Progenitor cell of endocrine pancreas (in vitro differentiated cells): ENCODE data around the gene SCYGR1. TPM values are rescaled to one million over a fixed set of nuclear protein-coding genes. Genes with fewer than 3 reads are reported as not detected.
A peak's percentile ranks its signal among the peaks of the same experiment; 100 is the strongest.
"Not testable (repeated sequence)": the region's sequence is repeated elsewhere in the genome, so short reads cannot be mapped to it uniquely, and the experiment has no call there.

Experiments used
- DNase-seq: peaks from one replicate; pipeline ENCODE4 v3.0.0; 2021; ENCODE audit warnings: low spot score; ENCODE audit not compliant: unreplicated experiment
- H3K27ac Mint-ChIP-seq: 2 replicates; pipeline ENCODE4 v1.8.0; 2021; ENCODE audit warnings: mild to moderate bottlenecking, moderate library complexity, mixed read lengths
- H3K27me3 Mint-ChIP-seq: 2 replicates; pipeline ENCODE4 v1.8.0; 2021; ENCODE audit warnings: mixed read lengths
- H3K36me3 Mint-ChIP-seq: 2 replicates; pipeline ENCODE4 v1.8.0; 2022; ENCODE audit warnings: mixed read lengths; ENCODE audit not compliant: insufficient read depth
- H3K4me1 Mint-ChIP-seq: 2 replicates; pipeline ENCODE4 v1.8.0; 2021; ENCODE audit warnings: low read depth, mixed read lengths
- H3K4me3 Mint-ChIP-seq: 2 replicates; pipeline ENCODE4 v1.8.0; 2021; ENCODE audit warnings: low read depth, mild to moderate bottlenecking, moderate library complexity, mixed read lengths
- H3K9me3 Mint-ChIP-seq: 2 replicates; pipeline ENCODE4 v1.8.0; 2021; ENCODE audit warnings: low read depth, mixed read lengths
- total RNA-seq: library from RNA; stranded (reverse); gene quantifications from 2 replicates; pipeline ENCODE4 v1.2.1, GENCODE V29; 2021
- TF ChIP-seq, protein P1 (sequence below): fragments of 200-600 bp; sonication (generic); IDR thresholded peaks from one replicate; pipeline ENCODE4 v1.5.0; 2021; ENCODE audit warnings: antibody characterized with exemption, mild to moderate bottlenecking; ENCODE audit not compliant: unreplicated experiment

SCYGR1 gene
- total RNA-seq, 1 donor from 2014 or later: not detected

DNA sequence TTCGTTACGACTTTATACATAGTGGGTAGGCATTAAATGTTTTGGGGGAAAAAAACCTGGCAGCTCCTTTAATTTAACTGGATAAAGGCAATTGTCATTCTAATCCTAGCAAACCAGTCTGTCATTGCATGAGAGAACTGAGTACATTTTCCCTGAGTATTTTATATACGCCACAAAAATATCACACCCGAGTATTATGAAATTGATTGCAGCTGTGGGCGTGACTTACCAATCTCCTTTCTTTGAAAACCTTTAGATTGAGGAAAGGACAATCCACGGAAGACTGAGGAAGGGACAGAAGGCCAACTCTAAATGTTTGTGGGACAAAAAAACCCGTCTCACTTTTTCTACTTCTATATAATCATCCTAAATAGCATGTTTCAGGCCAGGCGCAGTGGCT, 17.7 kb downstream of the SCYGR1 start:
- DNase-seq: no peak
- Mint-ChIP-seq H3K27ac (no peak overlapping the region), H3K4me1 (no peaks in the 10 kb centered on the region), H3K4me3 (no peak overlapping the region), H3K27me3 (no peaks in the 10 kb centered on the region), H3K9me3 (no peaks in the 10 kb centered on the region), H3K36me3 (no peaks in the 10 kb centered on the region)
- TF ChIP-seq, protein P1, sequence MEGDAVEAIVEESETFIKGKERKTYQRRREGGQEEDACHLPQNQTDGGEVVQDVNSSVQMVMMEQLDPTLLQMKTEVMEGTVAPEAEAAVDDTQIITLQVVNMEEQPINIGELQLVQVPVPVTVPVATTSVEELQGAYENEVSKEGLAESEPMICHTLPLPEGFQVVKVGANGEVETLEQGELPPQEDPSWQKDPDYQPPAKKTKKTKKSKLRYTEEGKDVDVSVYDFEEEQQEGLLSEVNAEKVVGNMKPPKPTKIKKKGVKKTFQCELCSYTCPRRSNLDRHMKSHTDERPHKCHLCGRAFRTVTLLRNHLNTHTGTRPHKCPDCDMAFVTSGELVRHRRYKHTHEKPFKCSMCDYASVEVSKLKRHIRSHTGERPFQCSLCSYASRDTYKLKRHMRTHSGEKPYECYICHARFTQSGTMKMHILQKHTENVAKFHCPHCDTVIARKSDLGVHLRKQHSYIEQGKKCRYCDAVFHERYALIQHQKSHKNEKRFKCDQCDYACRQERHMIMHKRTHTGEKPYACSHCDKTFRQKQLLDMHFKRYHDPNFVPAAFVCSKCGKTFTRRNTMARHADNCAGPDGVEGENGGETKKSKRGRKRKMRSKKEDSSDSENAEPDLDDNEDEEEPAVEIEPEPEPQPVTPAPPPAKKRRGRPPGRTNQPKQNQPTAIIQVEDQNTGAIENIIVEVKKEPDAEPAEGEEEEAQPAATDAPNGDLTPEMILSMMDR: no peak

DNA sequence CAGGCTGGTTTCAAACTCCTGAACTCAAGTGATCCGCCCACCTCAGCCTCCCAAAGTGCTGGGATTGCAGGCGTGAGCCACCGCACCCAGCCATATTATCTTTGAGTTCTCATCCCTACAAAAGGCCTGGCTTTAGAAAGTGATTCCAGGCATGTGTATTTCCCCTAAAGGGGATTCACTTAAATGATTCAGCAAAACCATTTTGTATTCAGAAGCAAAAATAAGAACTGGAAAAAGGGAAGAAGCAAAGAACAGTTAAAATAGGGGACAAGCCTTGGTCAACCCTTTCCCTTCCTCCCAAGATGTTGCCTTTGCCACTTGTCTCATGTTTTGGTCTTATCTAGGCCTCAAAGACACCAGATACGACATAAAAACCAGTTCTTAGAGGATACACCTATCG, 19.2 kb downstream of the SCYGR1 start:
- DNase-seq: no peak
- Mint-ChIP-seq H3K9me3 (no peaks in the 10 kb centered on the region), H3K27ac (no peak overlapping the region), H3K4me3 (no peak overlapping the region), H3K36me3 (peaks cover under 1% of the 10 kb centered on the region), H3K27me3 (no peaks in the 10 kb centered on the region), H3K4me1 (no peaks in the 10 kb centered on the region)
- TF ChIP-seq, protein P1: no peak

DNA sequence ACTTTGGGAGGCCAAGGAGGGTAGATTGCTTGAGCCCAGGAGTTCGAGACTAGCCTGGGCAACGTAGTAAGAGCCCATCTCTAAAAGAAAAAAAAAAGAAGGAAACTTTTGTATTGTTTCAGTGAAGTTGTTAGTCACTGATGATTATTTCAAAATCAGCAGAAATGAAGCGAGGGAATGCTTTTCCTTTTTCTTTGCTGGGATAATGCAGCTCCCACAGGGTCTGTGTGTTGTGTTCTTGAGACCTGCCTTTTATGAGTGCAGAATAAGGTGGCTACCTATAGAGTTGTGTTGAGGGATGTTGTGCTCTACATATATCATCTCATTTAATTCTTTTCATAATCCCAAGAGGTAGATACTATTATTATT, 20.3 kb downstream of the SCYGR1 start:
- Mint-ChIP-seq H3K27me3 (no peaks in the 10 kb centered on the region), H3K27ac (no peak overlapping the region), H3K36me3 (peaks cover 4% of the 10 kb centered on the region), H3K9me3 (no peaks in the 10 kb centered on the region), H3K4me1 (no peaks in the 10 kb centered on the region), H3K4me3 (no peak overlapping the region)
- DNase-seq: no peak
- TF ChIP-seq, protein P1: no peak

DNA sequence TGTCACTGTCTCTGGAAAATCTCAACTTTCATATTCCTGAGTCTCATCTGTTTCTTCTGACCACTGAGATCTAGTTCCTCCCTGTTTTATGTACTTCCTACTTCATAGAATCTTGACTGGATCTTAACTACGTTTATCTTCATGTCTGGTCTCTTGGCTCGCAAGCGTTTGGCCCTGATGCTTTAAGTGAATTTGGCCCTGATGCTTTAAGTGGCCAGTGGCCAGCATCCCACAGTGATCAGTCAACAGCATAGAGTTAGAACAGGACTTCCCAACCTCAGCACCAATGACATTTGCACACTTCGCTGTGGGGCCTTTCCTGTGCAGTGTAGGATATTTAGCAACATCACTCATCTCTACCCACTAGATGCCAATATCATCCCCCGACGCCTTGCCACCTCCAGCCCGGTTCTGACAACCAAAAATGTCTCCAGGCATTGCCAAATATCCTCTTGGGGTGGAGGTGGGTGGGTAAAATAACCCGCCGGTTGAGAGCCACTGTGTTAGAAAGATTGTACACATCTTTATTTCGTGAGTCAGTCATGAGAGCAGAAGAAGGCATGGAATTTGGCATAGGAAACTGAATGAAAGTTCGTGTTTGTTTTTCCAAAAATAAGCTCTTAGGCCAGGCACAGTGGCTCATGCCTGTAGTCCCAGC, 20.9 kb downstream of the SCYGR1 start:
- no peaks in the 10 kb centered on the region for H3K4me1 Mint-ChIP-seq
- H3K4me3 Mint-ChIP-seq: no peak overlapping the region
- H3K27me3 Mint-ChIP-seq: no peaks in the 10 kb centered on the region
- no peaks in the 10 kb centered on the region for H3K9me3 Mint-ChIP-seq
- peaks cover 4% of the 10 kb centered on the region for H3K36me3 Mint-ChIP-seq
- DNase-seq: no peak
- H3K27ac Mint-ChIP-seq: no peak overlapping the region
- TF ChIP-seq, protein P1: no peak

DNA sequence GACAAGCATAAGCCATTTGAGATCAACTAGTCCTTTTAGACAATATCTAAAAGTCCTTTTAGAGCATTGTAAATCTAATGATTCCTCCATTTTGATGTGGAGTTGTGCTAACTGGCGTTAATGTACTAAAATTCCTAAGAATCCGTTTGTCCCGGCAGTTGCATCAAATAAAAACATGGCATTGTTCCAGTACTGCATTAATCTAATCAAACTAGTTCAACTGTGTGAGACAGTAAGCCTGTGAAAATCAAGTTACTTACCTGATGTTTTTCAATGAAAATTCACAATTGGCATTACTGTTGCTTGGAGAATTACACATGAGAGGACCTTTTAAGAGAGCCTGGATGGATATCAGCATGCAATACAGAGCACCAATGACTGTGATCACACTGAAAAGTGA, 21.9 kb downstream of the SCYGR1 start:
- no peak for DNase-seq
- H3K27ac Mint-ChIP-seq: no peak overlapping the region
- no peaks in the 10 kb centered on the region for H3K4me1 Mint-ChIP-seq
- H3K27me3 Mint-ChIP-seq: no peaks in the 10 kb centered on the region
- no peaks in the 10 kb centered on the region for H3K9me3 Mint-ChIP-seq
- H3K36me3 Mint-ChIP-seq: peaks cover 4% of the 10 kb centered on the region
- TF ChIP-seq, protein P1: no peak
- no peak overlapping the region for H3K4me3 Mint-ChIP-seq

DNA sequence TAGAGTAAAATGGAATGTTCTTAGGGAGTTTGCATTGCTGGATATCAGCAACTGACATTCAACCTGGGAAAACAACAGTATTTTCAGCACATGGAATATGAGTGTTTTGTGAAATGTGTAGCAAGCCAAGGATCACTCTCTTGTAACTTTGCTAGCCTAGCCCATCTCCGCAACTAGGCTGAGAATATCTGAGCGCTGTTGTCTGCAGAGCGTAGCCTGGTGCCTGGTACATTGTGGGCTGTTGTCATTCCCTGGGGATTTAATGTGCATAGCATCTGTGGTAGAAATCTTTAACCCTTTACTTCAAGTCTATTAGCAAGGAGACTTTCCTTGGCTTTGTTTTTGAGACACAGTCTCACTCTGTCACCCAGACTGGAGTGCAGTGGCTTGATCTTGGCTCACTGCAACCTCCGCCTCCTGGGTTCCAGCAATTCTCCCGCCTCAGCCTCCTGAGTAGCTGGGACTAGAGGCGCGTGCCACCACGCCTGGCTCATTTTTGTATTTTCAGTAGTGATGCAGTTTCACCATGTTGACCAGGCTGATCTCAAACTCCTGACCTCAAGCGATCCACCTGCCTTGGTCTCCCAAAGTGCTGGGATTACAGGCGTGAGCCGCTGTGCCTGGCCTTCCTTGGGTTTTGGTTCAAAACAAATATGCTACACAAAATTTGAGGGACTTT, 23.0 kb downstream of the SCYGR1 start:
- H3K9me3 Mint-ChIP-seq, H3K4me3 Mint-ChIP-seq, DNase-seq, H3K4me1 Mint-ChIP-seq, H3K27me3 Mint-ChIP-seq, H3K36me3 Mint-ChIP-seq: not testable (repeated sequence)
- H3K27ac Mint-ChIP-seq: peak overlapping the region; percentile 37
